ENCODE measurements around the gene RBBP8NL. TPM values are rescaled to one million over a fixed set of nuclear protein-coding genes. Genes with fewer than 3 reads are reported as not detected.

Gene RBBP8NL
- total RNA-seq, 1 experiment from 2014 or later, result 39.2 TPM

DNA sequence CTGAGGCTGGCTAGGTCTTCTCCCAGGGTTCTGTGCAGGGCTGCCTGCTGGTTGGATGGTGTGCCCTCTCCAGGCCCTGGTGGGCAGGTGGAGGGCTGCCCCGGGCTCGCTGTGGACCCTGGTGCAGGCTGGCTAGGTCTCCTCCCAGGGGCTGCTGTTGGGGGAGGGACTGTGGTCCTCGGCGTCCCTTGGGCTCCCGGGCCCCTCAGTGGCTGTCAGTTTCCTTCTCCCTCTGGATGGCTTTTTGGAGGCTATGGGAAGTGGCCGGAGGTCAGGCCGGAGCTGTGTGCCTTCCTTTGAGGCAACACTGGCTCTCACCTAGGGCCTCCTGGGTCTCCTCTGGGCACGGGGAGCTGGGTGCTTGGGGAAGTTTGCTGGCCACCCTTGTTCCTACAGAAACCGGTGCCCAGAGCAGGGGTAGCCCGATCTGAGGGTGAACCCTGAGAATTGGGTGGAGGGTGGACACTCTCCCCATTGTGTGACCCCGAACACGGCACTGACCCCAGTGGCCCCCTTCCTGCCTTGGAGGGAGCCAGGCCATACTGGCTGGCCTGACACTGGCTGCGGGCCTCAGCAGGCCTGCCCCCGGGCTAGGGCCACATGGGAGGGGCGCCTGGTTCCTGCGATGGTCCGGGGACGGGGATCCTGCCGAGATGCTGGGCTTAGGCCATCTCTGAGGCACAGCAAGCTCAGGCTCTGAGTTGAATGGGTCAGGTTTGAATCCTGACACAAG, 16.4 kb downstream of the RBBP8NL start:
- no peak overlapping the region for H3K4me3 Mint-ChIP-seq (ENCODE audit: unreplicated experiment)
- Histone ChIP-seq H3K27me3 (replicated peaks; ENCODE audit: control insufficient read depth, insufficient read depth, low read length) (no peaks in the 10 kb centered on the region), H3K9me3 (no peaks in the 10 kb centered on the region), H3K4me1 (peaks cover 66% of the 10 kb centered on the region), H3K36me3 (ENCODE audit: control insufficient read depth, insufficient read depth, low read length) (peaks cover 4% of the 10 kb centered on the region), H3K4me3 (ENCODE audit: low read depth, low read length) (no peak overlapping the region)
- no peak overlapping the region for H3K27ac Mint-ChIP-seq (ENCODE audit: unreplicated experiment)
- BruUV-seq (replicated peaks), result no TSS peak
- ChIA-PET POLR2A (no interaction called here), CTCF (interaction anchor here (0.5 to 2.1 kb wide), 8 partner anchors 8 to 206 kb away, joined by 3 to 11 read pairs (median 4); no protein-coding TSS in a partner anchor)
- intact Hi-C loops (cut with micrococcal nuclease; ENCODE audit: unreplicated experiment), result no loop called here
- no peak for TF ChIP-seq CTCF (IDR thresholded peaks at IDR 0.05; ENCODE audit: insufficient read depth in 1 of 2, low read depth in 1 of 2, low read length in 1 of 2, severe bottlenecking in 1 of 2, unreplicated experiment in 1 of 2)
- no peaks in the 10 kb centered on the region for H3K27me3 Mint-ChIP-seq (ENCODE audit: insufficient read depth, unreplicated experiment)
- peaks cover 86% of the 10 kb centered on the region for H3K36me3 Mint-ChIP-seq (ENCODE audit: insufficient read depth, unreplicated experiment)
- H3K9me3 Mint-ChIP-seq (ENCODE audit: unreplicated experiment), result no peaks in the 10 kb centered on the region
- H3K4me1 Mint-ChIP-seq (ENCODE audit: low read depth, unreplicated experiment), result peaks cover 33% of the 10 kb centered on the region
- DNase-seq, result no peak

DNA sequence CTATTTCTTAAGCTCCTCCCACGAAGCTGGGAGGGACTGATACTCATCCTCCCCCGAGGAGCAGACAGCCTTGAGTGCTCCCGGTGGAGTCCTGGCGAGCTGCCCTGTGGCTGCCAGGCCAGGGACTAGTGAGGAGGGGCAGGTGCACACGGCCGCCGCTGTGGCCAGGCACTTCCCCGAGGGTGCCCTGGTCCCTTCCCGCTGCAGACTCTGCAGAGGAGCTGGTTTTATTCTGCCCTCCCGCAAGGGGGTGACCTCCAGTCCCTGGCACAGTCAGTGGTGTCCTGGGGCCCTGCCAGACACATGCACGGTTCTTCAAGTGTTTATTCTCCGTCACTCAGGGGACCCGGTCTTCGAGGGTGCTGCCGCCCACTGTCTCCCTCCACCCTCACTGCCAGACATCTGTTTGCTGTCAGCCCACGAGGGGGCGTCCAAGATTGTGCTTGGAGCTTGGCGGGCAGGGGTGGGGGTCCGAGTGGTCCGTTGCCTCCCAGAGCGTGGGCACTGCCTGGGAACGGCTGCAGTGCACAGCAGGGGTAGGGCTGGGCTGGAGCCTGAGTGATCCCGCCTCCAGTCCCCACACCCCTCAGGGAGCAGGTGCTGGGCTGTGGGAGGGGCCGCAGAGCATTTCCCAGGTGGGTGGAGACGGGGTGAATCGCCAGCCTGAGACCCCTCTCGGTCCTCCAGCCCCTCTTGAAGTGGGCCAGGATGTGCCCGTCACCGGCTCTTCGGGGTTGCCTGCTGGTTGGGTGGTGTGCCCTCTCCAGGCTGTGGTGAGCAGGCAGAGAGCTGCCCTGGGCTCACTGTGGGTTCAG, 17.2 kb downstream of the RBBP8NL start:
- H3K27ac Mint-ChIP-seq (ENCODE audit: unreplicated experiment), result peak overlapping the region; percentile 83
- H3K4me3 Mint-ChIP-seq (ENCODE audit: unreplicated experiment), result peak overlapping the region; percentile 39
- Histone ChIP-seq H3K4me1 (peaks cover 73% of the 10 kb centered on the region), H3K4me3 (ENCODE audit: low read depth, low read length) (no peak overlapping the region), H3K27me3 (replicated peaks; ENCODE audit: control insufficient read depth, insufficient read depth, low read length) (no peaks in the 10 kb centered on the region), H3K36me3 (ENCODE audit: control insufficient read depth, insufficient read depth, low read length) (peaks cover 4% of the 10 kb centered on the region), H3K9me3 (no peaks in the 10 kb centered on the region)
- BruUV-seq (replicated peaks), result no TSS peak
- DNase-seq, result peak in 1 of 2 experiments; percentile 62
- CTCF ChIA-PET, result interaction anchor here (0.5 to 2.1 kb wide), 8 partner anchors 9 to 207 kb away, joined by 3 to 11 read pairs (median 4); no protein-coding TSS in a partner anchor
- intact Hi-C loops (cut with micrococcal nuclease; ENCODE audit: unreplicated experiment), result loop anchor here (10.0 kb wide), 1 partner anchor 265 kb away; the partner anchor contains the start of genes PSMA7 and SS18L1
- peak; percentile 30 to 61 for TF ChIP-seq CTCF (IDR thresholded peaks at IDR 0.05; ENCODE audit: insufficient read depth in 1 of 2, low read depth in 1 of 2, low read length in 1 of 2, severe bottlenecking in 1 of 2, unreplicated experiment in 1 of 2)
- POLR2A ChIA-PET, result interaction anchor here (1.0 kb wide), 1 partner anchor 23 kb away, joined by 3 read pairs; the partner anchor contains the start of gene RPS21
- no peaks in the 10 kb centered on the region for H3K9me3 Mint-ChIP-seq (ENCODE audit: unreplicated experiment)
- H3K27me3 Mint-ChIP-seq (ENCODE audit: insufficient read depth, unreplicated experiment), result no peaks in the 10 kb centered on the region
- peaks cover 86% of the 10 kb centered on the region for H3K36me3 Mint-ChIP-seq (ENCODE audit: insufficient read depth, unreplicated experiment)
- peaks cover 40% of the 10 kb centered on the region for H3K4me1 Mint-ChIP-seq (ENCODE audit: low read depth, unreplicated experiment)
